HEK293 (cell line): Measurements from ENCODE around the gene BTG2.
A peak's percentile ranks its signal among the peaks of the same experiment; 100 is the strongest.

Experiments used
- CTCF ChIA-PET: fragments of 350-600 bp; formaldehyde crosslinking; extraction: SDS; loops from one replicate; lab custom pipeline; 2021; ENCODE audit warnings: antibody characterized with exemption; lab: Yijun Ruan, JAX
- POLR2A ChIA-PET: fragments of 300-600 bp; formaldehyde crosslinking; extraction: SDS; loops from one replicate; lab custom pipeline; 2020; ENCODE audit warnings: antibody characterized with exemption, inconsistent platforms; lab: Yijun Ruan, JAX
- H3K27ac ChIP-seq: fragments of 200-500 bp; sonication (Bioruptor generic); 2 replicates; pipeline ENCODE4 v1.5.1; 2014; ENCODE audit warnings: low read depth, low read length, control low read depth, inconsistent platforms; ENCODE audit errors: extremely low read depth
- H3K36me3 ChIP-seq, 2 experiments: fragments of 200-500 bp in 1 of 2; sonication (Bioruptor generic) in 1 of 2; 1 replicate in 1 of 2; 2 replicates in 1 of 2; pipeline ENCODE4 v1.5.1; 2014 to 2017; ENCODE audit warnings: inconsistent platforms in 2 of 2, low read length in 2 of 2; ENCODE audit not compliant: control insufficient read depth in 2 of 2, insufficient read depth in 1 of 2
- H3K4me1 ChIP-seq: fragments of 200-500 bp; sonication (Bioruptor generic); 2 replicates; pipeline ENCODE4 v1.5.1; 2014; ENCODE audit warnings: mild to moderate bottlenecking, low read length, inconsistent platforms; ENCODE audit not compliant: control insufficient read depth, insufficient read depth
- H3K4me3 ChIP-seq: 2 replicates; pipeline ENCODE4 v1.5.1; 2011; ENCODE audit warnings: low read depth, mild to moderate bottlenecking, control low read depth, low read length, moderate library complexity
- H3K9me3 ChIP-seq: fragments of 200-500 bp; sonication (Bioruptor generic); 2 replicates; pipeline ENCODE4 v1.5.1; 2014; ENCODE audit warnings: low read depth, low read length, inconsistent platforms; ENCODE audit not compliant: control insufficient read depth, insufficient read depth
- MEIS1 ChIP-seq: sonication (generic); formaldehyde crosslinking; IDR thresholded peaks from 2 replicates; pipeline ENCODE4 v1.8.1; 2022; ENCODE audit warnings: missing genetic modification reagents, mild to moderate bottlenecking, borderline replicate concordance
- PRDM2 ChIP-seq: fragments of 450-650 bp; formaldehyde crosslinking; IDR thresholded peaks from 2 replicates; pipeline ENCODE4 v1.5.1; 2016; ENCODE audit warnings: missing biosample characterization, missing genetic modification characterization, borderline replicate concordance
- SP2 ChIP-seq: fragments of 450-650 bp; formaldehyde crosslinking; IDR thresholded peaks from 2 replicates; pipeline ENCODE4 v1.5.1; 2016; ENCODE audit warnings: missing biosample characterization, missing genetic modification characterization
- SP3 ChIP-seq: fragments of 450-650 bp; formaldehyde crosslinking; IDR thresholded peaks from 2 replicates; pipeline ENCODE4 v1.5.1; 2016; ENCODE audit warnings: missing biosample characterization, missing genetic modification characterization
- YY2 ChIP-seq: fragments of 450-650 bp; formaldehyde crosslinking; IDR thresholded peaks from 2 replicates; pipeline ENCODE4 v1.5.1; 2016; ENCODE audit warnings: missing biosample characterization, missing genetic modification characterization
- ZFP41 ChIP-seq: fragments of 450-650 bp; formaldehyde crosslinking; IDR thresholded peaks from 2 replicates; pipeline ENCODE4 v1.5.1; 2016; ENCODE audit warnings: missing biosample characterization, missing genetic modification characterization, borderline replicate concordance
- ZIC2 ChIP-seq: fragments of 450-650 bp; formaldehyde crosslinking; IDR thresholded peaks from 2 replicates; pipeline ENCODE4 v1.5.1; 2016; ENCODE audit warnings: missing biosample characterization, missing genetic modification characterization
- ZNF174 ChIP-seq: fragments of 450-650 bp; formaldehyde crosslinking; IDR thresholded peaks from 2 replicates; pipeline ENCODE4 v1.5.0; 2017; ENCODE audit warnings: missing biosample characterization, mild to moderate bottlenecking, missing genetic modification characterization
- ZNF239 ChIP-seq: fragments of 450-650 bp; formaldehyde crosslinking; IDR thresholded peaks from 2 replicates; pipeline ENCODE4 v1.5.1; 2016; ENCODE audit warnings: missing biosample characterization, missing genetic modification characterization
- ZNF248 ChIP-seq: fragments of 450-650 bp; formaldehyde crosslinking; IDR thresholded peaks from 2 replicates; pipeline ENCODE4 v1.5.1; 2017; ENCODE audit warnings: missing biosample characterization, missing genetic modification characterization
- ZNF266 ChIP-seq: fragments of 450-650 bp; formaldehyde crosslinking; IDR thresholded peaks from 2 replicates; pipeline ENCODE4 v1.5.1; 2016; ENCODE audit warnings: missing biosample characterization, missing genetic modification characterization, low read depth
- ZNF544 ChIP-seq: fragments of 450-650 bp; formaldehyde crosslinking; IDR thresholded peaks from 2 replicates; pipeline ENCODE4 v1.5.0; 2017; ENCODE audit warnings: missing biosample characterization, missing genetic modification characterization
- ZNF629 ChIP-seq: fragments of 450-650 bp; formaldehyde crosslinking; IDR thresholded peaks from 2 replicates; pipeline ENCODE4 v1.5.1; 2017; ENCODE audit warnings: missing biosample characterization, missing genetic modification characterization
- TF ChIP-seq, protein P1 (sequence below): fragments of 450-650 bp; formaldehyde crosslinking; IDR thresholded peaks from 2 replicates; pipeline ENCODE4 v1.5.1; 2016; ENCODE audit warnings: missing biosample characterization, missing genetic modification characterization
- TF ChIP-seq, protein P2 (sequence below): fragments of 450-650 bp; formaldehyde crosslinking; IDR thresholded peaks from 2 replicates; pipeline ENCODE4 v1.5.1; 2016; ENCODE audit warnings: missing biosample characterization, missing genetic modification characterization
- TF ChIP-seq, protein P3 (sequence below): fragments of 450-650 bp; formaldehyde crosslinking; IDR thresholded peaks from 2 replicates; pipeline ENCODE4 v1.5.1; 2017; ENCODE audit warnings: missing biosample characterization, mild to moderate bottlenecking, missing genetic modification characterization, moderate library complexity

The BTG2 gene

DNA sequence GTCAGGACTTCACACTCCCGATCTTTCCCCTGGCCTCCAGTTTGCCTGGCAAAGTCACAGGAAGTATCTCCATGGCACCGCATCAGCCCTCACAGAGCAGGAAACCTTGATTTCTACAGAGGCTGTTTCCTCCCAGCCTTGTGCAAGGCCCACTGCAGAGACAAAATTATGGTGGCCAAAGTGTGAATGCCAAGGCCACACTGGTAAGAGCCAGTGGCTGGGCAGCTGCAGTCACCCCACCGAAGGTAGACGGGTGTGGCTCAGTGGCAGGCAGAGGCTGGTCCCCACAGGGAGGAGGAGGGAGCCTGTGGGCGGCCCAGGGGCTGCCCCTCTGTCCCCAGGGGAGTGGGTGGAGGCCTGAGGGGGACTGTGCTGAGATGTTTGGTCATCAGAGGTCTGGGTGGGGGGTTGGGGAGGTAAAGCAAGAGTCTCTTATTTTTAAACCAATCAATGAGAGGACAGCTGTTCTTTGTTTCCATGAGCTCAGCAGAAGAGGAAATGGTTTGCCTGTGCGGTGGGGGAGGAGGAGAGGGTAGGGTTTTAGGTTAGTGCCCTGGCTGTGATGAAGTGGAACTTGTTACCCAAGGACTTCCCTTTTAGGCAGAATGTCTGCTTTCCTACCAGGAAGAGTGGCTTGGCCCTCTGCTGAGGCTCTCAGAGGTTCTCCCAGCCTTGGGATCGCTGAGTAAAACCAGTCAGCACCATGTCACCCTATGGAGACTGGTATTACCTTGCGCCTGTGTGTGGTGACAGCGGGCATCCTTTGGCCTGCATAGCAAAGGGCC is 18.0 kb upstream of the BTG2 start (continued):
- TF ChIP-seq PRDM2 (tag by site-specific recombination) (no peak), ZNF629 (peak; percentile 29; the same call in 1 of the 2 replicates), SP2 (tag by site-specific recombination) (peak; percentile 37), ZIC2 (tag by site-specific recombination) (peak; percentile 63), SP3 (peak; percentile 62)

DNA sequence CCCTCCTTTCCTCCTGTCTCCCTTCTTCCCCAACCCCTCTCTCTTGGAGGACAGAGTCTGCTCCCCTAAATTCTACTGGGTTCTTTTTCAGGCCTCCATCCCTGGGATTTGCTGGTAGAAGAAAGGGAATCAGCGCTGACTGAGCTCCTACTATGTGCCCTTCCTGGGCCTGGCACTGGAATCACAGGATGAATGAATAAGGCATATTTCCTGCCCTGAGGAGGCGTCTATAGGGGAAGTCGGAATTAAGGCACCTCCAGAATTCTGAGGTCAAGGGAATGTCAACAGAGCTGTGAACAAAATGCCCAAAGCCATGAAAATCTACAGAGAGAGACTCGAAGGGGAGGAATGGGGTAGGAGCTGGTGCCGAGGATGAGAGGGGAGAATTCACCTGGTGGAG is 17.4 kb upstream of the BTG2 start:
- TF ChIP-seq ZFP41 (tag by site-specific recombination): no peak
- TF ChIP-seq ZNF248: no peak
- TF ChIP-seq, protein P1, sequence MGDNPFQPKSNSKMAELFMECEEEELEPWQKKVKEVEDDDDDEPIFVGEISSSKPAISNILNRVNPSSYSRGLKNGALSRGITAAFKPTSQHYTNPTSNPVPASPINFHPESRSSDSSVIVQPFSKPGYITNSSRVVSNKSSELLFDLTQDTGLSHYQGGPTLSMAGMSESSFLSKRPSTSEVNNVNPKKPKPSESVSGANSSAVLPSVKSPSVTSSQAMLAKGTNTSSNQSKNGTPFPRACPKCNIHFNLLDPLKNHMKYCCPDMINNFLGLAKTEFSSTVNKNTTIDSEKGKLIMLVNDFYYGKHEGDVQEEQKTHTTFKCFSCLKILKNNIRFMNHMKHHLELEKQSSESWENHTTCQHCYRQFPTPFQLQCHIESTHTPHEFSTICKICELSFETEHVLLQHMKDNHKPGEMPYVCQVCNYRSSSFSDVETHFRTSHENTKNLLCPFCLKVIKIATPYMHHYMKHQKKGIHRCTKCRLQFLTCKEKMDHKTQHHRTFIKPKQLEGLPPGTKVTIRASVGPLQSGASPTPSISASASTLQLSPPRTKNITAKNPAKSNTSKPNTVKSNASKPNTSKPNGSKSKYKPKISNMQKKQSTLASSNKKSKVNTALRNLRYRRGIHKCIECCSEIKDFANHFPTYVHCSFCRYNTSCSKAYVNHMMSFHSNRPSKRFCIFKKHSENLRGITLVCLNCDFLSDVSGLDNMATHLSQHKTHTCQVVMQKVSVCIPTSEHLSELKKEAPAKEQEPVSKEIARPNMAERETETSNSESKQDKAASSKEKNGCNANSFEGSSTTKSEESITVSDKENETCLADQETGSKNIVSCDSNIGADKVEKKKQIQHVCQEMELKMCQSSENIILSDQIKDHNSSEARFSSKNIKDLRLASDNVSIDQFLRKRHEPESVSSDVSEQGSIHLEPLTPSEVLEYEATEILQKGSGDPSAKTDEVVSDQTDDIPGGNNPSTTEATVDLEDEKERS (tag by site-specific recombination): no peak
- no peak for TF ChIP-seq SP3
- no peak for TF ChIP-seq ZNF266 (tag by site-specific recombination)
- no peak for TF ChIP-seq ZNF174 (tag by site-specific recombination)
- TF ChIP-seq ZNF544: no peak
- TF ChIP-seq MEIS1 (CRISPR knock-in tag): no peak
- H3K4me3 ChIP-seq: no peak overlapping the region
- H3K36me3 ChIP-seq: no peaks in the 10 kb centered on the region
- ChIA-PET CTCF (interaction anchor here (0.5 to 4.9 kb wide), 10 partner anchors 15 to 288 kb away, joined by 3 to 16 read pairs (median 4); no protein-coding TSS in a partner anchor), POLR2A (interaction anchor here (4.4 kb wide), 1 partner anchor 18 kb away, joined by 23 read pairs; the partner anchor contains the start of gene BTG2)
- peaks cover 11% of the 10 kb centered on the region for H3K4me1 ChIP-seq
- no peaks in the 10 kb centered on the region for H3K9me3 ChIP-seq
- no peak overlapping the region; the same call in 1 of the 2 replicates for H3K27ac ChIP-seq

DNA sequence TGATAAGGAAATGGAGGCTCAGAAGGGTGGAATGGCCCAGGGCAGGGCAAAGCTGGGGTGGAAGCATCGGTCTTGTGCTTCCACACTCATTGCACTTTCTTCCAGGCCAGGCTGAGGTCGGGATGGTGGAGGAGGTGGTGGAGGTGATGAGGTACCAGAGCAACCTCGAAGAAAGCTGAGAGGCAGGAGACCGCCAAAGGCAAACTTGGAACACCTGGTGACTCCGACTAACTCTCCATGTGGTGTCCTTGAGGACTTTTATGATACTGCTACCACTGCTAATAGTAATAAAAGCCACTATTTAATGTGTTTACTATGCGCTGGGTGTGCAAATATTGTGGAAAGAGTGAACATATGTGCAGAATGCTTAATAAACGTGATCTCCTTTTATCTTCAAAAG is 16.9 kb upstream of the BTG2 start:
- 0 out of 2 replicates have a peak, but pooled peaks have one; percentile 14 for TF ChIP-seq ZIC2 (tag by site-specific recombination)
- TF ChIP-seq, protein P2, sequence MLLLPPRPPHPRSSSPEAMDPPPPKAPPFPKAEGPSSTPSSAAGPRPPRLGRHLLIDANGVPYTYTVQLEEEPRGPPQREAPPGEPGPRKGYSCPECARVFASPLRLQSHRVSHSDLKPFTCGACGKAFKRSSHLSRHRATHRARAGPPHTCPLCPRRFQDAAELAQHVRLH (tag by site-specific recombination): no peak
- no peak for TF ChIP-seq YY2 (tag by site-specific recombination)
- TF ChIP-seq, protein P3, sequence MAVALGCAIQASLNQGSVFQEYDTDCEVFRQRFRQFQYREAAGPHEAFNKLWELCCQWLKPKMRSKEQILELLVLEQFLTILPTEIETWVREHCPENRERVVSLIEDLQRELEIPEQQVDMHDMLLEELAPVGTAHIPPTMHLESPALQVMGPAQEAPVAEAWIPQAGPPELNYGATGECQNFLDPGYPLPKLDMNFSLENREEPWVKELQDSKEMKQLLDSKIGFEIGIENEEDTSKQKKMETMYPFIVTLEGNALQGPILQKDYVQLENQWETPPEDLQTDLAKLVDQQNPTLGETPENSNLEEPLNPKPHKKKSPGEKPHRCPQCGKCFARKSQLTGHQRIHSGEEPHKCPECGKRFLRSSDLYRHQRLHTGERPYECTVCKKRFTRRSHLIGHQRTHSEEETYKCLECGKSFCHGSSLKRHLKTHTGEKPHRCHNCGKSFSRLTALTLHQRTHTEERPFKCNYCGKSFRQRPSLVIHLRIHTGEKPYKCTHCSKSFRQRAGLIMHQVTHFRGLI (tag by site-specific recombination): no peak
- no peak for TF ChIP-seq ZNF239
- POLR2A ChIA-PET: interaction anchor here (4.4 kb wide), 1 partner anchor 18 kb away, joined by 23 read pairs; the partner anchor contains the start of gene BTG2
- H3K4me1 ChIP-seq: peaks cover 11% of the 10 kb centered on the region
- H3K4me3 ChIP-seq: no peak overlapping the region
- no peaks in the 10 kb centered on the region for H3K36me3 ChIP-seq
- no peaks in the 10 kb centered on the region for H3K9me3 ChIP-seq
- H3K27ac ChIP-seq: no peak overlapping the region
- CTCF ChIA-PET: interaction anchor here (0.6 to 4.9 kb wide), 9 partner anchors 16 to 289 kb away, joined by 3 to 16 read pairs (median 3); no protein-coding TSS in a partner anchor
